Cardiac septum (tissue), 1 donor: Measurements from ENCODE around the gene FSIP2. TPM values are rescaled to one million over a fixed set of nuclear protein-coding genes. Genes with fewer than 3 reads are reported as not detected.
A peak's percentile ranks its signal among the peaks of the same experiment; 100 is the strongest.

Experiments
- DNase-seq: peaks from one replicate; pipeline ENCODE4 v3.0.0-alpha.2; 2020; ENCODE audit warnings: low spot score
- intact Hi-C: fragments of 100-400 bp; cut with DNase I; formaldehyde crosslinking; loops from one replicate; pipeline ENCODE4 v1.14.0; 2022
- long read RNA-seq: library from polyadenylated mRNA; unstranded; transcript quantifications from one replicate; pipeline ENCODE4 v2.0.0, GENCODE V29; 2021
- total RNA-seq: library from RNA; stranded (reverse); fragmentation: NEBNext Ultra II Directional; extraction: Animal tissue kit (Norgen Biotek cat#: 25700); gene quantifications from one replicate; pipeline ENCODE4 v1.2.1, GENCODE V29; 2021
- donor health status: DM: no; HTN: no; CAD: no.

Gene FSIP2, protein sequence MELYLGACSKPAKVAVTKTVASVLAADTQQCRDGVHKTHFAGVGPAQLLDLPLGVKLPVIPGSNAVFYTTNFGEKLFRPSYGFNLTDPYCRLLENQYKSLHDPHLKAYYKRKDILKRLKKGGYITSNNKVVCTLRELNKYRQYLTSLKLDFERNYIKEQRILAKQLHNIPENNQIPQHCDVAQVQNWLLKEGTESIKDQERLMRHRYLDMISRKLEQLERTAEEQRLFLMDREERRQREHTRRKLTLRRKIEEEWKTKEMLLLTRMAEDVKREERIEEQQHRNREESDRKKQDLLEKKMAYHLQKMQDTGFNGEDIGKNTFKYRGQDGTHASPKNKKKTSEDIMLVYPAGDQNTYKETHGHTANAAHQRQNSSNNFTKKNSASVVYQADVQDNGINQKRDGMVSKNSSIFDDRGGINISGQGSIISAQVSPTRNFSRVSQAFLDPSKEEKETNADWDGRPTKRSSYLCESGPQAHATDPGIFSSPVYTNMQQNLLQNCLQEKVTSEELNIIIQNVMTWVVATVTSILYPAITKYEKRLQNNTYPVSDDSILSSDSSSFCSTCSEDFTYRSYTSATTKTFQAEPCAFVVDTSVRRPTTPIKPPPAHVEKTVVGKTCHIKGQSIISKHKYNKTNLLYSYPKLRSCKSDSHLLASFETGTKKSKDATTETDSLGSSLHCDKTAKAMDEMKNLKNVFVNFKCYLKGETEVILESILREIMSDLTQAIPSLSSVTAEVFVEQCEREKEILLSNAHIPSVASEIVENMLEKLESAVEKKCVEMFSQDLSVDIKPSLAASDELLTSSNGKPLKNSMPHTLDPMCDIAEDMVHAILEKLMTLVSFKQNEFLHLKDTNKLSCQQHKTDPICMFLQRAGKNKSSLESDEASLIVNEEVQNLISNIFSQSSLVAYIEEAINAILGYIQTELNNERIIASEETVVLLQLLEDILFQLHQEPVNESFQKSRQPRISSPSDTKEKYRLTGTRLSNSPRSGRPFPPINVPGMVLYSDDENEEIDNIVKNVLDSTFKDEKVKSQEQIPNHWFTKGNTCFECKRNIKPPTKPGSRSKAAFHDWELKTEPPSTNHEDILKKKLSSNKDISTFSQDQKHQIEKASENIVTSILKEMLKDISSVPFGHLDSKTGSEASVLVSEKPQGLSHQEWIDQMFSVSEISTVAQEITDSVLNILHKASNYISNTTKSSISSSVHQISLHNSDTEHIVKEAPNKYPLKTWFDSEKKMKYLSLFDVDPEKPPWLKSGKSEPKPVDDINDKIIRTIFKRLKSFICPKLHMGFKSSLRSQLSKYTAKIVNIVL (N-terminal part only)
- total RNA-seq: 0.40 TPM
- long read RNA-seq, partial matches to known transcripts: 0 of 2 reads
- long read RNA-seq, other reads (novel, unspliced or antisense): 2 of 2 reads

DNA sequence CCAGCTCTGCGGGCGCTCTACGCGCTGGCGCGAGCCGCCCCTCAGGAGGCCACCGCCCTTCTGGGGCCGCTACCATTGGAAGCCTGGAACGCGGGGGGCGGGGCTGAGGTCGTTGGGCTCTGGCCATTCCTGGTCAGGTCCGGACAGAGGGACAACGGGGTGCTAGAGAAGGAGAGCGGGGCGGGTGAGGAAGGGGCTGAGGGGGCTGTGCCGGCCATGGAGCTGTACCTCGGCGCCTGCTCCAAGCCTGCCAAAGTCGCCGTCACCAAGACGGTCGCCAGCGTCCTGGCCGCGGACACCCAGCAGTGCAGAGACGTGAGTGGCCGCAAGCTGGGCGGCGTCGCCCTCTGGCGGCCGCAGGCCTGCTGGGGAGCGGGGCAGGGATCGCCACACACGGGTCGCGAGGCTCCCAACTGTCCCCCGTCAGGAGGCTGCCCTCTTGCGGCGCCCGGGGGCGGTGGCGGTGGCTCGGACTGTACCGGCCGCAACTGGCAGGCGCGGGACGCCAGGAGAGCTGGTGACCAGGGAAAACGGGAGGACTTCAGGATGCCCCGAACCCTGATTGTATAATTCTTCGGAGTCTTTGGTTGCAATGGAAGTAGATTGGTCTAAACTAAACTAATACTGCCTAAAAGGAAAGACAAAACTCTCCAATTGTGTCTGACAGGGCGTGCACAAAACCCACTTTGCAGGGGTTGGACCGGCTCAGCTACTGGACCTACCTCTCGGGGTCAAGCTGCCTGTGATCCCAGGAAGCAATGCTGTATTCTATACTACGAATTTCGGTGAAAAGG lies at the start of gene FSIP2:
Gene FSIP2, plus strand, starts transcription at position 126 of the 794 bp plus-strand sequence. Its CDS starts 91 bp downstream, at position 217.
- DNase-seq: peak; percentile 77
- intact Hi-C loops: no loop called here

DNA sequence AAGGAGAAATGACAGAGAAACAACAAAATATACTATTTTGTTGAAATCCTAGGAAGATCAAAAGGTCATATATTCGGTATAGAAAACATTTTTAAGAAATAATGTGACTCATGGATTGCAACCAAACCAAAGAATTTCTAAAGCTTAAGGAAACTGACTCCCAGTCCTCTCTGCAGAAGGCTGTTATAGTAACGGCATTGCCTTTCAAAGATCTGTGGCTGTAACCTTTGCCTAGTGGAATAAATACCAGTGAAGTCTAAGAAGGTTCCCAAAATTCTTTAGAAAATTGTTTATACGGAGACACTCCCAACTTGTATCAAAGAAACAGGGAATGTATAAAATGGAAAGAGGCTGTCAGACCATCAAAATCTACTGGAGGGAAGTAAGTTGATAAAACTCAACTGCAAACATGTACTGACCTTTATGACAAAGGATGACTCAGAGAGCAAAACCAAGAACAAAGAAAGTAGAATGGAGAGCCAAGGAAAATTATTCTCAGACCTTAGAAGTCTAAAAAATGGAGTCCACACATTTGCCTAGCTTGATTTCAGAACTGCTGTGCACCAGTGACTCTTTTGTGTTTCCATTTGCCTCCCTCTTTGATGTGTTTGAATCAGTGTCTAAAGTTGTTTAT lies 48.6 kb upstream of the FSIP2 start:
- intact Hi-C loops: no loop called here
- DNase-seq: no peak

DNA sequence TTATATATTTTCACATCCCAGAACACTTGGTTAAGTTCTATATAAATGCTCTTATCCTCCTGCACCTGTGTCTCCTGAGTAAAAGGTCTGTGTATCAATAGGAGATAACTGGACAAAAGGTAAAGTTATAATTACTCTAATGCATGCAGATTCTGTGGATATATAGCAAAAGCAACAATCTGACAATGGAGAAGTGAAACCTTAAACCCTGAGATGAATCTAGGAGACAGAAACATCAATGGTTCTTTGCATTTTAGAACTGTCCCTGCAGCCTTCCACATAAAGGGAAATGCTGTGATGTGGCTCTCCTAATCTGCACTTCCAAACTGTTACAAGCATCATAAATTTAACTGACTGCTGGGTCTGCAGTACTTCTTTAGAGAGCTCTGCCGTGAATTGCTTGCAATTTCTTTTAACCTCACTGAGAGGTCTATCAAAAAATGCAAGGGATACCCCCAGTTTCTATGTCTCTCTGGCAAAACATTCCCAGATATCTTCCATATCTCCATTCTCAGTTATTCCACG lies 42.8 kb upstream of the FSIP2 start:
- DNase-seq: no peak
- intact Hi-C loops: no loop called here

GRCh38 chr2:185700883-185701282 lies 37.7 kb upstream of the FSIP2 start:
- intact Hi-C loops: no loop called here

DNA sequence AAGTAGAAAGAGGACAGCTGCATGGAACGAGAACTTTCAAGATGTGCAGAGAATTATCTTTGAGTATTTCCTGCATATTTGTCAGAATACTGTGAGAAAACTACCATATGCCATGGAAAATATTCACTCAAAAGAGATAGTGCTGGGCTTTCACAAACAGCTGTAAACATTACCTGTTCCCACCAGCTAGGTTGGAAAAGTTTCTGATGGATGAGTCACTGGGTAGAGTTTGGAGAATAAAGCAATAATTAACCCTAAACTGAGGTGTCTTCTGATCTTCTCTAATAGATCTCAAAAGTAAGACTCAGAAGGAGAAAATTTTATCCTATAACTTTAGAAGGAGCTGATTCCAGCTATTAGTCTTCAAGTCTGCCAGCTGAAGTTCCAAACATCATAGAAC lies 3.9 kb upstream of the FSIP2 start:
- intact Hi-C loops: no loop called here
- no peak for DNase-seq

More at GRCh38 chr2:185700883-185701282, 37.7 kb upstream of the FSIP2 start:
- DNase-seq: no peak

DNA sequence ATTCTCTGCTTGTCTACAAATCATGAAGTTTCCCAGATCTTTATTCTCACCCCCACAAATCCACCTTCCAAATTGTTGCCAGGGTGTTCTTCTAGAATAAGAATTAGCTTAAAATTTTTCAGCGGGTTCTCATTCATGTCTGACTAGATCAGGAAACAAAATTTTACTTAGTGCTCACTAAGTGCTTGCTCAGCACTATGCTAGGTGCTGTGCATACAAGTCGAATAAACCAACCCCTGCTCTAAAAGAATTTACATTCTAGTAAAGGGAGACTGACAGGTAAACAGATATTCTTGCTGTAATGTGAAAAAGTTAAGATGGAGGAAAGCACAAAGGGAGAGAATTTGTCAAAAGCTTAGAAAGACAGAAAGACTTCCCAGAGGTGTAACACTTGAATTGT lies 2.4 kb upstream of the FSIP2 start:
- no peak for DNase-seq
- intact Hi-C loops: no loop called here

DNA sequence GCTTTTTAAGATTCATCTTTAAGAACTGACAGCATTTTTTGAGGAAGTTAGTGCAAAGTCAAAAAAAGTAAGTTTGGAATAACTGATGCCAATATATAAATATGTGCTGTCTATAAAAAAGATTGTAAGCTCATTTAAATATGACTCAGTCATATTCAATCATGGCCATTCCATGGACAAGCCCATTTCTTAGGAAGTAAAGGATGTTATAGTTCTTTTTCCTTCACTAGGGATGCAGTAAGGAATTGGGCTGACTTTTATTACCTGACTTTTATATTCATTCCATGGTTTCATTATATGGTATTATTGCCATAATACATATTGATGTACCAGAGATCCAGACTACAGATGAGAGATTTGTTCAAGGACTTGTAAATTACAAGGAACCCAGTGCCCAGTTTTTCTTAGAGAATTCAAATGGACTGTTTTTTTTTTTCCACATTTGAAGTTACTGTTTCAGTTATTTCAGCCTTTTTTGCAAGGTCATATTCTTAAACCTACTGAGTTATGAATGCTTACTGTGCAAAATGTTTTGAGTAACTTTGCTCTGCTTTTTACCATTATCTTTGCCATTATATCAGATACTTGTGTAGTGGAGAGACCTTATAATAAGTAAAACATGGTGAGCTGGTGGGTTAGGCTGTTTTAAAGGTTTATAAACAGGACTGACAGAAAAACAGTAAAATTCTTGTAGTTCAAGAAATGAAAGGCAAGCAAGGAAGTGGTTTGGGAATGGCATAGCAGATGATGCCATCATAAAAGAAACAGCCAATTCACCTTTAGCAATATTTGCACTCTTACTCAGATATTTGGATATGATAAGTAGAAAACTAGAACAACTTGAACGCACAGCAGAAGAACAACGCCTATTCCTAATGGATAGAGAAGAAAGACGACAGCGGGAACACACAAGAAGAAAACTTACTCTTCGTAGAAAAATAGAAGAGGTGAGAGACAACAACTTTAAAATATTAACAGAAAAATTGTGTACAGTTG lies 7.6 kb downstream of the FSIP2 start:
- DNase-seq: no peak
- intact Hi-C loops: no loop called here

DNA sequence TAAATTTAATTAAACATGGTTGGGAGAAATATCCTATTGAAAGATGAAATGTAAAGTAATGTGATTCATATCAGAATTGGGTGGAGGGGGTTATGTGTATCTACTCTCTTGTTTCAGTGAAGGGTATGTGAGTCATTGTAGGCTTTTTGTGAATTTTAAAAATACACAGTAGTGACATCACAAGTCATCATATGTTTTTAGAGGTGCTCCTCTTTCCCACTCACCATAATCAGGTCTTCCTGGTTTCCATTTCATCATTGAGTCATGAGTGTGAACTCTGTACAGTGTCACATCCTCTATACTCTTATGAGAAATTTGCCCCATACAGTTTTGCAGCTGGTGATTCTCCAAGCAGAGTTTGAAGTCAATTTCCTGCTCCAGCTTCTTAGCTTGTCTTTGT lies 18.8 kb downstream of the FSIP2 start:
- intact Hi-C loops: no loop called here
- DNase-seq: no peak

DNA sequence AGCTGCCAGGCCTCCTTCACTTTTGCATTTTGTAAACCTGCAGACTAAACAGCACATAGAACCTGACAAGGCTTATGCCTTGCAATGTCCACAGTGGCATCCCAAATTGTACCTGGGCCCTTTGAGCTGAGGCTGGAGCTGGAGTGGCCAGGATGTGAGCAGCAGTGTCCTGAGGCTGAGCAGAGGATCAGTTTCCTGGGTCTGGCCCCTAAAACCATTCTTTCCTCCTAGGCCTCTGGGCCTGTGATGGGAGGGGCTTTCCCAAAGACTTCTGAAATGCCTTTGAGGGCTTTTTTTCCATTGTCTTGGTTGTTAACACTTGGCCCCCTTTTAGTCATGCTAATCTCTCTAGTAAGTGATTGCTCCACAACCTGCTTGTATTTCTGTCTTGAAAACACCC lies 32.8 kb downstream of the FSIP2 start:
- intact Hi-C loops: no loop called here
- no peak for DNase-seq

DNA sequence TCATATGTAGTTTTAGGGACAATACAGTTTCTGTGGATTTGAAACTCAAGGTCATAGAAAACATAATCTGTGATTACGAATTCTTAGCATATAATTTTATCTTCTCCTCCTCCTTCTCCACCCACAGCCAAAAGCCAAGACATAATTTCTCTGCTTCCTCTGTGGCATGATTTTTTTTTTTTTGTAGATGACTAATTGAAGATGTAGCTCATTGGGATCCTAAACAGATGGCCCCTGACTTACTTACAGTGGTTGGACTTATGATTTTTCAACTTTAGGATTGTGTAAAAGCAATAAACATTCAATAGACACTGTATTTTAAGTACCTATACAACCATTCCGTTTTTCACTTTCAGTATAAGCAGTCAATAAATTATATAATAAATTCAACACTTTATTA lies 42.3 kb downstream of the FSIP2 start:
- no peak for DNase-seq
- intact Hi-C loops: no loop called here

DNA sequence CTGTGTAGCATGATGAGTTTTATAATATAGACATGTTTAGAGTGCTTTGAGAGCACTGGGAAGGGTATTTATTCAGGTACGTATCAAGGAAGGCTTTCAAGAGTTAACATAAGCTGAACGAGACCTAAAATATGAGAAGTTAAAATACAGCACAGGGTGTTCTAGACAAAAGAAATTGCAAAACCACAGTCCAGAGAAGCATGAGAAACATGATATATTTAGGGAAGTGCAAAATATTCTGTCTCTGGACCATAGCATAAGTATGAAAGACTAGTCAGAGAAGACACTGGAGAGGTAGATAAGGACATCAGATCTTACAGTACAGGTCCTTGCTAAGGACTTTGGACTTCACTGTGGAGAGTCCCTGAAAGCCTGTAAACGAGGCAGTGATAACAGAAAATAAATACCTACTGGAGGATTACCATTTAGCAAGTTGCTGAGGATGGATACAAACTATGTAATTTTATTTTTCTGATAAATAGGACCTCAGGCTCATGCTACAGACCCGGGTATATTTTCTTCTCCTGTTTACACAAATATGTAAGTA lies 43.7 kb downstream of the FSIP2 start:
- intact Hi-C loops: no loop called here
- DNase-seq: no peak

DNA sequence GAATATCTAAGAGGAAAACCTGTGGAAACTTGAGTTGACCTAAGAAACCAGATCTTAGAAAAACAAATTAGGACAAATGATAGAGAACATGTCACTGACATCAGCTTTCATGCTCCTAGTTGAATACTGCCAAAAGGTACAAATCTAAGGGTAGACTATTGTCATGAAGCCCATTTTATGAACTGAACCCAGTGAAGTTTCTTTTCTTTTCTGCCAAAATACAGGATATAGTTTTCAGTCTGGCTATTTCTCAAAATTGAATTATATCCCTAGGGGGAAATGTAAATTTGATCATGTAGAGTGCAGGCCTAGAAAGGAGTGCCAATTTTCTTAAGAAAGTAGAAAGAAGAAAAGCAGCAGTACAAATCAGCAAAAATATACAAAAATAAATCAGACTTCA lies 46.6 kb downstream of the FSIP2 start:
- intact Hi-C loops: no loop called here
- no peak for DNase-seq

DNA sequence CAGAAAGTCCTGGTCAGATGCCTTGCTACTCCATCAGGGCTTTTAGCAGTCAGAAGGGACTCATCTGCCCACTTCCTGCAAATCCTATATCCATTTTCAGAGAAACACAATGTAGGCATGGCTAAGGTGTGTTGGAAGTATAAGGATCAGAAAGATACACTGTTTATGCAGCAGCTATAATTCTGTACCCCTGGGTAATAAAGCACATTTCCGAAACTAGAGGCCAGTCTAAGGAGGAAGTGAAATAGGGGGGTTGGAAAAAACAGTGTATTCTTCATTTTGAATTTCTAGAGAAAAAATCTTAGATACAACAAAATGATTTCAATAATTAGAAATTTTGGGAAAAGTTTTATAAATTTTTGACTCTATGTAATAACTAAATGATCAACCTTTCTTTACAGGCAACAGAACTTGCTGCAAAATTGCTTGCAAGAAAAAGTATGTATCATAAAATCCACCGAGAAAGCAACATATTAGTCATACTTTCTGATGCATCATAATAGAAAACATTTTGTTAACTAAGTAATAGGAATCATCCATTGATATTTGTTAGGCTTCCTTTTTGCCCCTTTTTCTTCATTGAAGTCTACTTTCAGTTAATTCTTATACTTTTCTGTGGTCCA lies 47.4 kb downstream of the FSIP2 start:
- intact Hi-C loops: no loop called here
- DNase-seq: no peak

- DNase-seq: no peak
- intact Hi-C loops: no loop called here
Measured at GRCh38 chr2:185787227-185788145, 48.9 kb downstream of the FSIP2 start.

DNA sequence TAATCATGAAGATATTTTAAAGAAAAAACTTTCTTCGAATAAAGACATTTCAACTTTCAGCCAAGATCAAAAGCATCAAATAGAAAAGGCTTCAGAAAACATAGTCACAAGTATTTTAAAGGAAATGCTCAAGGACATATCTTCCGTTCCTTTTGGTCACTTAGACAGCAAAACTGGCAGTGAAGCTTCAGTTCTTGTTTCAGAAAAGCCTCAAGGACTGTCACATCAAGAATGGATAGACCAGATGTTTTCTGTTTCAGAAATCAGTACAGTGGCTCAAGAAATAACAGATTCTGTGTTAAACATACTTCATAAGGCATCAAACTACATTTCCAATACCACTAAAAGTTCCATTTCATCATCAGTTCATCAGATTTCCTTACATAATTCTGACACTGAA lies 51.8 kb downstream of the FSIP2 start:
- intact Hi-C loops: no loop called here
- no peak for DNase-seq
